ENCODE data around the gene HEXIM2.

The HEXIM2 gene

GRCh38 chr17:45136846-45137560 is 24.7 kb upstream of the HEXIM2 start:
- no peak overlapping the region for H3K27ac ChIP-seq (ENCODE audit: extremely low read depth, low read depth, low read length)
- ChIA-PET CTCF (interaction anchor here (0.6 to 10.1 kb wide), 7 partner anchors 12 to 134 kb away, joined by 3 to 301 read pairs (median 36); partner anchors contain the start of genes HEXIM1 and HEXIM2), POLR2A (interaction anchor here (3.1 to 7.8 kb wide), 2 partner anchors 12 to 24 kb away, joined by 21 to 192 read pairs; partner anchors contain the start of genes HEXIM1 and HEXIM2)
- TF ChIP-seq ZNF148 (tag by site-specific recombination; IDR thresholded peaks at IDR 0.05; ENCODE audit: borderline replicate concordance) (no peak), GLIS2 (tag by site-specific recombination; IDR thresholded peaks at IDR 0.05) (peak; percentile 18; the same call in 1 of the 2 replicates), ZNF366 (tag by site-specific recombination; conservative IDR thresholded peaks at IDR 0.05) (no peak), ZNF121 (tag by site-specific recombination; IDR thresholded peaks at IDR 0.05) (no peak)
- TF ChIP-seq, protein P1, sequence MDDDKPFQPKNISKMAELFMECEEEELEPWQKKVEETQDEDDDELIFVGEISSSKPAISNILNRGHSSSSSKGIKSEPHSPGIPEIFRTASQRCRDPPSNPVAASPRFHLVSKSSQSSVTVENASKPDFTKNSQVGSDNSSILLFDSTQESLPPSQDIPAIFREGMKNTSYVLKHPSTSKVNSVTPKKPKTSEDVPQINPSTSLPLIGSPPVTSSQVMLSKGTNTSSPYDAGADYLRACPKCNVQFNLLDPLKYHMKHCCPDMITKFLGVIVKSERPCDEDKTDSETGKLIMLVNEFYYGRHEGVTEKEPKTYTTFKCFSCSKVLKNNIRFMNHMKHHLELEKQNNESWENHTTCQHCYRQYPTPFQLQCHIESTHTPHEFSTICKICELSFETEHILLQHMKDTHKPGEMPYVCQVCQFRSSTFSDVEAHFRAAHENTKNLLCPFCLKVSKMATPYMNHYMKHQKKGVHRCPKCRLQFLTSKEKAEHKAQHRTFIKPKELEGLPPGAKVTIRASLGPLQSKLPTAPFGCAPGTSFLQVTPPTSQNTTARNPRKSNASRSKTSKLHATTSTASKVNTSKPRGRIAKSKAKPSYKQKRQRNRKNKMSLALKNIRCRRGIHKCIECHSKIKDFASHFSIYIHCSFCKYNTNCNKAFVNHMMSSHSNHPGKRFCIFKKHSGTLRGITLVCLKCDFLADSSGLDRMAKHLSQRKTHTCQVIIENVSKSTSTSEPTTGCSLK (tag by site-specific recombination; IDR thresholded peaks at IDR 0.05) = no peak
- H3K4me3 ChIP-seq (ENCODE audit: low read depth, low read length) = no peak overlapping the region
- peaks cover 7% of the 10 kb centered on the region; the same call in 1 of the 2 replicates for H3K4me1 ChIP-seq (ENCODE audit: control insufficient read depth, insufficient read depth, low read length)
- H3K9me3 ChIP-seq (ENCODE audit: control insufficient read depth, insufficient read depth, low read depth, low read length) = no peaks in the 10 kb centered on the region
- H3K36me3 ChIP-seq (ENCODE audit: control insufficient read depth in 2 of 2, insufficient read depth in 1 of 2, low read length in 2 of 2) = peaks cover 0 to 22% of the 10 kb centered on the region in 2 experiments; a peak in 1 of 3 replicates

GRCh38 chr17:45137561-45138305 is 23.9 kb upstream of the HEXIM2 start:
- ChIA-PET POLR2A (interaction anchor here (0.6 to 7.8 kb wide), 3 partner anchors 12 to 83 kb away, joined by 4 to 192 read pairs (median 21); partner anchors contain the start of genes HEXIM1 and HEXIM2), CTCF (interaction anchor here (3.1 to 10.1 kb wide), 3 partner anchors 13 to 60 kb away, joined by 36 to 301 read pairs (median 209); partner anchors contain the start of gene HEXIM1)
- H3K4me1 ChIP-seq (ENCODE audit: control insufficient read depth, insufficient read depth, low read length) = peaks cover 7% of the 10 kb centered on the region; the same call in 1 of the 2 replicates
- no peaks in the 10 kb centered on the region for H3K9me3 ChIP-seq (ENCODE audit: control insufficient read depth, insufficient read depth, low read depth, low read length)
- no peak overlapping the region for H3K27ac ChIP-seq (ENCODE audit: extremely low read depth, low read depth, low read length)
- no peak overlapping the region for H3K4me3 ChIP-seq (ENCODE audit: low read depth, low read length)
- H3K36me3 ChIP-seq (ENCODE audit: control insufficient read depth in 2 of 2, insufficient read depth in 1 of 2, low read length in 2 of 2) = peaks cover 0 to 22% of the 10 kb centered on the region in 2 experiments; a peak in 1 of 3 replicates
- TF ChIP-seq ZFHX2 (tag by site-specific recombination; conservative IDR thresholded peaks at IDR 0.05) (0 out of 2 replicates have a peak, but pooled peaks have one; percentile 16), ZIC2 (tag by site-specific recombination; IDR thresholded peaks at IDR 0.05) (peak; percentile 54), TSHZ1 (tag by site-specific recombination; IDR thresholded peaks at IDR 0.05; ENCODE audit: borderline replicate concordance) (no peak), ZNF214 (tag by site-specific recombination; IDR thresholded peaks at IDR 0.05; ENCODE audit: borderline replicate concordance) (no peak), ZNF19 (tag by site-specific recombination; IDR thresholded peaks at IDR 0.05; ENCODE audit: low read depth) (no peak), ZNF169 (tag by site-specific recombination; IDR thresholded peaks at IDR 0.05) (no peak), PRDM6 (tag by site-specific recombination; IDR thresholded peaks at IDR 0.05) (no peak), ZNF558 (tag by site-specific recombination; IDR thresholded peaks at IDR 0.05) (no peak), KLF9 (tag by site-specific recombination; IDR thresholded peaks at IDR 0.05; ENCODE audit: low read depth) (no peak), SETDB1 (IDR thresholded peaks at IDR 0.05; ENCODE audit: insufficient read length, low read length) (no peak), ZNF174 (tag by site-specific recombination; IDR thresholded peaks at IDR 0.05) (no peak), ZFP41 (tag by site-specific recombination; IDR thresholded peaks at IDR 0.05; ENCODE audit: borderline replicate concordance) (no peak)
- TF ChIP-seq, protein P2, sequence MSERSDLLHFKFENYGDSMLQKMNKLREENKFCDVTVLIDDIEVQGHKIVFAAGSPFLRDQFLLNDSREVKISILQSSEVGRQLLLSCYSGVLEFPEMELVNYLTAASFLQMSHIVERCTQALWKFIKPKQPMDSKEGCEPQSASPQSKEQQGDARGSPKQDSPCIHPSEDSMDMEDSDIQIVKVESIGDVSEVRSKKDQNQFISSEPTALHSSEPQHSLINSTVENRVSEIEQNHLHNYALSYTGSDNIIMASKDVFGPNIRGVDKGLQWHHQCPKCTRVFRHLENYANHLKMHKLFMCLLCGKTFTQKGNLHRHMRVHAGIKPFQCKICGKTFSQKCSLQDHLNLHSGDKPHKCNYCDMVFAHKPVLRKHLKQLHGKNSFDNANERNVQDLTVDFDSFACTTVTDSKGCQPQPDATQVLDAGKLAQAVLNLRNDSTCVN (tag by site-specific recombination; optimal IDR thresholded peaks at IDR 0.05) = no peak

All from HEK293 (cell line).